HepG2 (cell line): ENCODE measurements around the gene AKT3. TPM values are rescaled to one million over a fixed set of nuclear protein-coding genes. Genes with fewer than 3 reads are reported as not detected.

Experiments
- ATAC-seq: fragments of 200-7000 bp; cut with Tn5 transposase; 3 replicates; pipeline ENCODE4 v1.9.1; 2020; ENCODE audit warnings: mild to moderate bottlenecking, moderate library complexity
- BruUV-seq: library from RNA; stranded (reverse); fragments of 400-500 nt; replicated peaks from 2 replicates; lab custom pipeline; 2021; lab: Mats Ljungman, UMichigan
- CTCF ChIA-PET: fragments of 300-600 bp; formaldehyde crosslinking; extraction: SDS; loops from one replicate; lab custom pipeline; 2021; ENCODE audit warnings: low total read pairs, inconsistent platforms, low intra/inter-chr PET ratio; lab: Yijun Ruan, JAX
- POLR2A ChIA-PET: fragments of 350-600 bp; sonication (Branson Sonifier 250); formaldehyde crosslinking; loops from one replicate; lab custom pipeline; 2020; ENCODE audit warnings: antibody characterized with exemption, inconsistent platforms; lab: Yijun Ruan, JAX
- DNase-seq: peaks from one replicate; pipeline ENCODE4 v3.0.0-alpha.2; 2015; ENCODE audit warnings: low spot score
- FAIRE-seq: peaks from 3 replicates; lab custom pipeline; 2011; peaks lifted over from hg19 to GRCh38; lab: Jason Lieb, UNC
- H2AFZ ChIP-seq: one replicate; pipeline ENCODE4 v1.6.1; 2011; ENCODE audit warnings: low read length, inconsistent platforms
- H3K27ac ChIP-seq: fragments of 300-600 bp; 3 replicates; pipeline ENCODE4 v1.8.0; 2011; ENCODE audit warnings: mixed run types, mild to moderate bottlenecking, mixed read lengths, low read length, inconsistent platforms; ENCODE audit not compliant: insufficient read depth; ENCODE audit errors: extremely low read length
- H3K27me3 ChIP-seq, 2 experiments: fragments of 200-600 bp in 1 of 2; 2 replicates in 1 of 2; 3 replicates in 1 of 2; pipeline versions ENCODE4 v1.6.0 to v1.8.0; 2011; ENCODE audit warnings: low read length in 2 of 2, mild to moderate bottlenecking in 2 of 2, moderate library complexity in 2 of 2, inconsistent platforms in 1 of 2; ENCODE audit not compliant: insufficient read depth in 2 of 2, control insufficient read depth in 1 of 2
- H3K36me3 ChIP-seq, 2 experiments: fragments of 200-600 bp in 1 of 2; replicated peaks in 1 of 2; 2 replicates in 1 of 2; 3 replicates in 1 of 2; pipeline versions ENCODE4 v1.5.1 to v1.8.0; 2011; ENCODE audit warnings: low read length in 2 of 2, inconsistent platforms in 1 of 2; ENCODE audit not compliant: insufficient read depth in 2 of 2, control insufficient read depth in 1 of 2
- H3K4me1 ChIP-seq: 2 replicates; pipeline ENCODE4 v1.5.1; 2012; ENCODE audit warnings: low read length, inconsistent platforms; ENCODE audit not compliant: insufficient read depth
- H3K4me2 ChIP-seq: 2 replicates; pipeline ENCODE4 v1.6.0; 2011; ENCODE audit warnings: low read depth, low read length, inconsistent platforms
- H3K4me3 ChIP-seq, 3 experiments: fragments of 200-600 bp in 1 of 3; sonication (generic), shearing (Covaris generic) in 1 of 3; replicated peaks in 1 of 3; 2 replicates each; pipeline ENCODE4 v1.5.1; 2011 to 2016; ENCODE audit warnings: low read length in 3 of 3, inconsistent platforms in 2 of 3, low read depth in 2 of 3, mild to moderate bottlenecking in 2 of 3, control low read depth in 1 of 3, mixed read lengths in 1 of 3; ENCODE audit not compliant: insufficient read depth in 1 of 3
- H3K79me2 ChIP-seq: one replicate; pipeline ENCODE4 v1.6.1; 2011; ENCODE audit warnings: low read length, inconsistent platforms; ENCODE audit not compliant: insufficient read depth
- H3K9ac ChIP-seq: 2 replicates; pipeline ENCODE4 v1.6.0; 2011; ENCODE audit warnings: mild to moderate bottlenecking, low read depth, low read length, inconsistent platforms; ENCODE audit not compliant: insufficient read depth
- H3K9me3 ChIP-seq: 2 replicates; pipeline ENCODE4 v1.5.1; 2012; ENCODE audit warnings: mild to moderate bottlenecking, low read length
- H4K20me1 ChIP-seq: 2 replicates; pipeline ENCODE4 v1.6.0; 2011; ENCODE audit warnings: inconsistent platforms, mild to moderate bottlenecking, low read length, moderate library complexity; ENCODE audit not compliant: insufficient read depth
- MLX ChIP-seq: IDR thresholded peaks from 2 replicates; pipeline ENCODE4 v1.6.1; 2016
- MTA3 ChIP-seq: sonication (generic); formaldehyde crosslinking; IDR thresholded peaks from 2 replicates; pipeline ENCODE4 v1.4.0; 2020; ENCODE audit warnings: missing genetic modification reagents
- MZF1 ChIP-seq: sonication (generic); formaldehyde crosslinking; IDR thresholded peaks from 2 replicates; pipeline ENCODE4 v1.8.1; 2023; ENCODE audit warnings: mild to moderate bottlenecking, missing genetic modification reagents, borderline replicate concordance
- SRSF9 ChIP-seq: fragments of 200-400 bp; formaldehyde crosslinking; IDR thresholded peaks from 2 replicates; pipeline ENCODE4 v1.6.1; 2018; ENCODE audit warnings: borderline replicate concordance, mild to moderate bottlenecking, low read depth, low read length; ENCODE audit not compliant: insufficient read depth, poor library complexity, severe bottlenecking
- WGBS: methylation state at CpG from one replicate; pipeline ENCODE4 v1.1.6; 2017; ENCODE audit warnings: low lambda C conversion rate; 5-methylcytosine and 5-hydroxymethylcytosine counted together
- in situ Hi-C: cut with HindIII; loops from 2 replicates; pipeline ENCODE4 v1.10.0; 2017; ENCODE audit warnings: low pct_unique_long_range_greater_than_20kb; ENCODE audit not compliant: extremely low pct_ligation_motif_present
- intact Hi-C: fragments of 100-400 bp; cut with micrococcal nuclease; formaldehyde crosslinking; loops from one replicate; pipeline ENCODE4 v1.10.0; 2022; ENCODE audit not compliant: unreplicated experiment
- polyA plus RNA-seq, 8 experiments: library from polyadenylated mRNA; depleted of rRNA in 3 of 8; stranded (reverse) in 7 of 8; unstranded in 1 of 8; fragments of >200 nt; fragmentation: Illumina TruSeq in 4 of 8; extraction: Trizol in 4 of 8; gene quantifications; 2 replicates each; pipeline versions ENCODE4 v1.2.1 to v1.2.3, GENCODE V29; 2011 to 2016; ENCODE audit warnings: low read depth in 4 of 8, missing spikeins in 1 of 8, mixed read lengths in 1 of 8; ENCODE audit not compliant: insufficient read depth in 1 of 8
- total RNA-seq, 5 experiments: library from RNA; depleted of rRNA; stranded (reverse); fragments of >200 nt; fragmentation: Illumina TruSeq; extraction: Trizol; gene quantifications; 2 replicates each; pipeline ENCODE4 v1.2.3, GENCODE V29; 2016; ENCODE audit warnings: low read depth in 1 of 5
- TF ChIP-seq, protein P1 (sequence below): sonication (generic); formaldehyde crosslinking; IDR thresholded peaks from 2 replicates; pipeline ENCODE4 v1.5.1; 2020; ENCODE audit warnings: missing genetic modification reagents, mild to moderate bottlenecking, borderline replicate concordance
- TF ChIP-seq, protein P2 (sequence below): IDR thresholded peaks from 2 replicates; pipeline ENCODE4 v1.6.1; 2016; ENCODE audit warnings: low read depth, missing genetic modification reagents, missing compliant biosample characterization
- TF ChIP-seq, protein P3 (sequence below): sonication (generic); formaldehyde crosslinking; IDR thresholded peaks from 2 replicates; pipeline ENCODE4 v1.5.0; 2020; ENCODE audit warnings: mild to moderate bottlenecking, missing genetic modification reagents, moderate library complexity

Gene AKT3
- total and polyA plus RNA-seq, 2 of the 13 experiments (the other 11 are each of a cell fraction or from before 2014, with no cell fraction given): 0.07 TPM

DNA sequence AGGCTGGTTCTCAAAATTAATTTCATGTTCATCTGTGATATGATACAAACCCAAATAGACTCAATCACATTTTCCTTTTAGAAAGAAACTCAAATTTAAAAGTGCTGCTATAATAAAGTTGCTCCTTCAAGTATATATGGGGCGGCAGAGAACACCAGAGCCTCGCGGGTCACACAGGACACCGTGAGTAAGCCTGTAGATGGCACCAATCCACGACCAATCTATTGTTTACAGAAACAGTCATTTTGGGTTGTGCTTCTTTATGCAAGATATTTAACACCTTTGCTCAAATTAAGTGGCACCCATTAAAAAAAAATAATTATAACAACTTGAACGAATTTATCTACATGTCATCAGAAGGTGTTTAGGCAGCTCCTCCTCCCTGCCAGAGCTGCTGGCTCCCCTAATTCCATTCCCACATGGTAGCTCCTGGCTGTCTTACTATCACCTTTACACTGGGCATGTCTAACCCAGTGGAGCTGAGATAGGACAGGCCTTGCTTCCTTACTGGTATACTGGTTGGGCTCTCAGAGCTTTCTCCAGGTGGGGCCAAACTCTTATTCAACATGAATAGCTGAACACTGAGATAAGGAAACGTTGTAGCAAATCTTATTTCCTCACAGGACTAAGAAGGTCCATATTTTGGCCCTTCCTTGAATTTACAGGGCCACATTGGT lies 307.2 kb downstream of the AKT3 start:
- WGBS: 18% methylated on average over 7 of the region's 7 CpGs

DNA sequence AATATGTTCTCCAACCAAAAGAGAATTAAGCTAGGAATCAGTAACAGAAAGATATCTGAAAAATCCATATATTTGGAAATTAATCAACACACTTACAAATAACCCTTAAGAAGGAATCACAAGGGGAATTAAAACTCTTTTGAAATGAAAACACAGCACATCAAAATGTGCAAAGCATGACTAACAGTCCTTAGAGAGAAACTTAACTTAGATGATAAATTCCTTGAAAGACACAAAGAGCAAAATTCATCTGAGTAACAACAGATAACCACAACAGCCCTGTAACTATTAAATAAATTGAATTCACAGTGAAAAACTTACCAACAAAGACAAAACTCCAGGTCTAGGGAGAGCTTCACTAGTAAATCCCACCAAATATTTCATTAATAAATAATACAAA lies 310.4 kb downstream of the AKT3 start:
- no peaks in the 10 kb centered on the region for H3K79me2 ChIP-seq
- ChIA-PET CTCF (no interaction called here), POLR2A (no interaction called here)
- no peak overlapping the region for H3K4me3 ChIP-seq
- no peak for DNase-seq
- H2AFZ ChIP-seq: no peak overlapping the region
- H3K27ac ChIP-seq: no peak overlapping the region
- H3K36me3 ChIP-seq: no peaks in the 10 kb centered on the region
- BruUV-seq: no TSS peak
- no peak for FAIRE-seq
- H3K4me2 ChIP-seq: no peak overlapping the region
- no peak for ATAC-seq
- no peak overlapping the region for H3K9ac ChIP-seq
- H4K20me1 ChIP-seq: no peaks in the 10 kb centered on the region
- intact Hi-C loops: no loop called here
- H3K27me3 ChIP-seq: no peaks in the 10 kb centered on the region; a peak in 1 of 5 replicates
- H3K9me3 ChIP-seq: no peaks in the 10 kb centered on the region
- in situ Hi-C loops: no loop called here
- H3K4me1 ChIP-seq: no peaks in the 10 kb centered on the region
- TF ChIP-seq MLX (no peak), MTA3 (CRISPR knock-in tag) (no peak), SRSF9 (no peak)
- TF ChIP-seq, protein P1, sequence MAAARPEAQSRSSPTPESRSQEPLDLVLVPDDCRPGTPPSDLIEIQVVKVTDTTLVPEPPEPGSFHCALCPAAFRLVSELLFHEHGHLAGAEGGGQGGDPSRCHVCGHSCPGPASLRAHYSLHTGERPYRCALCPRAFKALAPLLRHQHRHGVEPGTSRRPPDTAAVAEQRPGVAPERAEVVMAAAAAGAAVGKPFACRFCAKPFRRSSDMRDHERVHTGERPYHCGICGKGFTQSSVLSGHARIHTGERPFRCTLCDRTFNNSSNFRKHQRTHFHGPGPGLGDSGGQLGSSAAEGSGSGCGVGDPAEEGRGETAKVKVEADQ (CRISPR knock-in tag): no peak
- TF ChIP-seq, protein P2, sequence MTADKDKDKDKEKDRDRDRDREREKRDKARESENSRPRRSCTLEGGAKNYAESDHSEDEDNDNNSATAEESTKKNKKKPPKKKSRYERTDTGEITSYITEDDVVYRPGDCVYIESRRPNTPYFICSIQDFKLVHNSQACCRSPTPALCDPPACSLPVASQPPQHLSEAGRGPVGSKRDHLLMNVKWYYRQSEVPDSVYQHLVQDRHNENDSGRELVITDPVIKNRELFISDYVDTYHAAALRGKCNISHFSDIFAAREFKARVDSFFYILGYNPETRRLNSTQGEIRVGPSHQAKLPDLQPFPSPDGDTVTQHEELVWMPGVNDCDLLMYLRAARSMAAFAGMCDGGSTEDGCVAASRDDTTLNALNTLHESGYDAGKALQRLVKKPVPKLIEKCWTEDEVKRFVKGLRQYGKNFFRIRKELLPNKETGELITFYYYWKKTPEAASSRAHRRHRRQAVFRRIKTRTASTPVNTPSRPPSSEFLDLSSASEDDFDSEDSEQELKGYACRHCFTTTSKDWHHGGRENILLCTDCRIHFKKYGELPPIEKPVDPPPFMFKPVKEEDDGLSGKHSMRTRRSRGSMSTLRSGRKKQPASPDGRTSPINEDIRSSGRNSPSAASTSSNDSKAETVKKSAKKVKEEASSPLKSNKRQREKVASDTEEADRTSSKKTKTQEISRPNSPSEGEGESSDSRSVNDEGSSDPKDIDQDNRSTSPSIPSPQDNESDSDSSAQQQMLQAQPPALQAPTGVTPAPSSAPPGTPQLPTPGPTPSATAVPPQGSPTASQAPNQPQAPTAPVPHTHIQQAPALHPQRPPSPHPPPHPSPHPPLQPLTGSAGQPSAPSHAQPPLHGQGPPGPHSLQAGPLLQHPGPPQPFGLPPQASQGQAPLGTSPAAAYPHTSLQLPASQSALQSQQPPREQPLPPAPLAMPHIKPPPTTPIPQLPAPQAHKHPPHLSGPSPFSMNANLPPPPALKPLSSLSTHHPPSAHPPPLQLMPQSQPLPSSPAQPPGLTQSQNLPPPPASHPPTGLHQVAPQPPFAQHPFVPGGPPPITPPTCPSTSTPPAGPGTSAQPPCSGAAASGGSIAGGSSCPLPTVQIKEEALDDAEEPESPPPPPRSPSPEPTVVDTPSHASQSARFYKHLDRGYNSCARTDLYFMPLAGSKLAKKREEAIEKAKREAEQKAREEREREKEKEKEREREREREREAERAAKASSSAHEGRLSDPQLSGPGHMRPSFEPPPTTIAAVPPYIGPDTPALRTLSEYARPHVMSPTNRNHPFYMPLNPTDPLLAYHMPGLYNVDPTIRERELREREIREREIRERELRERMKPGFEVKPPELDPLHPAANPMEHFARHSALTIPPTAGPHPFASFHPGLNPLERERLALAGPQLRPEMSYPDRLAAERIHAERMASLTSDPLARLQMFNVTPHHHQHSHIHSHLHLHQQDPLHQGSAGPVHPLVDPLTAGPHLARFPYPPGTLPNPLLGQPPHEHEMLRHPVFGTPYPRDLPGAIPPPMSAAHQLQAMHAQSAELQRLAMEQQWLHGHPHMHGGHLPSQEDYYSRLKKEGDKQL (CRISPR knock-in tag): no peak

More for the DNA sequence above, 307.2 kb downstream of the AKT3 start:
- H3K27ac ChIP-seq: no peak overlapping the region
- H3K4me3 ChIP-seq: no peak overlapping the region
- no peak for ATAC-seq
- H3K9me3 ChIP-seq: no peaks in the 10 kb centered on the region
- H3K79me2 ChIP-seq: no peaks in the 10 kb centered on the region
- no peak overlapping the region for H3K4me2 ChIP-seq
- TF ChIP-seq, protein P3, sequence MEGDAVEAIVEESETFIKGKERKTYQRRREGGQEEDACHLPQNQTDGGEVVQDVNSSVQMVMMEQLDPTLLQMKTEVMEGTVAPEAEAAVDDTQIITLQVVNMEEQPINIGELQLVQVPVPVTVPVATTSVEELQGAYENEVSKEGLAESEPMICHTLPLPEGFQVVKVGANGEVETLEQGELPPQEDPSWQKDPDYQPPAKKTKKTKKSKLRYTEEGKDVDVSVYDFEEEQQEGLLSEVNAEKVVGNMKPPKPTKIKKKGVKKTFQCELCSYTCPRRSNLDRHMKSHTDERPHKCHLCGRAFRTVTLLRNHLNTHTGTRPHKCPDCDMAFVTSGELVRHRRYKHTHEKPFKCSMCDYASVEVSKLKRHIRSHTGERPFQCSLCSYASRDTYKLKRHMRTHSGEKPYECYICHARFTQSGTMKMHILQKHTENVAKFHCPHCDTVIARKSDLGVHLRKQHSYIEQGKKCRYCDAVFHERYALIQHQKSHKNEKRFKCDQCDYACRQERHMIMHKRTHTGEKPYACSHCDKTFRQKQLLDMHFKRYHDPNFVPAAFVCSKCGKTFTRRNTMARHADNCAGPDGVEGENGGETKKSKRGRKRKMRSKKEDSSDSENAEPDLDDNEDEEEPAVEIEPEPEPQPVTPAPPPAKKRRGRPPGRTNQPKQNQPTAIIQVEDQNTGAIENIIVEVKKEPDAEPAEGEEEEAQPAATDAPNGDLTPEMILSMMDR: peak; percentile 25; the same call in 1 of the 2 replicates
- TF ChIP-seq MZF1 (CRISPR knock-in tag): no peak
- TF ChIP-seq, all 625 proteins: peak for 1
- H3K4me1 ChIP-seq: no peaks in the 10 kb centered on the region
- intact Hi-C loops: no loop called here
- BruUV-seq: no TSS peak
- in situ Hi-C loops: no loop called here
- H3K9ac ChIP-seq: no peak overlapping the region
- no peak for FAIRE-seq
- no peaks in the 10 kb centered on the region for H3K36me3 ChIP-seq
- H3K27me3 ChIP-seq: no peaks in the 10 kb centered on the region
- H2AFZ ChIP-seq: no peak overlapping the region
- POLR2A ChIA-PET: no interaction called here
- CTCF ChIA-PET: no interaction called here
- H4K20me1 ChIP-seq: no peaks in the 10 kb centered on the region
- no peak for DNase-seq
